NCI-H82 (cell line): ENCODE results near the gene PLCB1.
"Not testable (repeated sequence)": the region's sequence is repeated elsewhere in the genome, so short reads cannot be mapped to it uniquely, and the experiment has no call there.

Experiments used
- DNase-seq: peaks from one replicate; lab custom pipeline; 2025; lab: John Stamatoyannopoulos, UW

PLCB1 gene

GRCh38 chr20:8404912-8405635 lies 273.0 kb downstream of the PLCB1 start:
- no peak for DNase-seq

- no peak for DNase-seq
Measured at GRCh38 chr20:8406391-8406790, 274.3 kb downstream of the PLCB1 start.

GRCh38 chr20:8408587-8409307 lies 276.7 kb downstream of the PLCB1 start:
- DNase-seq, result no peak

GRCh38 chr20:8413691-8414090 lies 281.6 kb downstream of the PLCB1 start:
- no peak for DNase-seq

- no peak for DNase-seq
Measured at GRCh38 chr20:8414586-8415274, 282.7 kb downstream of the PLCB1 start.

GRCh38 chr20:8421981-8422380 lies 289.9 kb downstream of the PLCB1 start:
- DNase-seq, result no peak

- DNase-seq, result peak; percentile 32
Measured at GRCh38 chr20:8423482-8423881, 291.4 kb downstream of the PLCB1 start.

- no peak for DNase-seq
Measured at GRCh38 chr20:8424010-8424409, 291.9 kb downstream of the PLCB1 start.

GRCh38 chr20:8425016-8425415 lies 292.9 kb downstream of the PLCB1 start:
- DNase-seq, result no peak

- DNase-seq, result no peak
Measured at GRCh38 chr20:8425802-8426201, 293.7 kb downstream of the PLCB1 start.

GRCh38 chr20:8427419-8428040 lies 295.5 kb downstream of the PLCB1 start:
- DNase-seq, result peak; percentile 14

- DNase-seq, result no peak
Measured at GRCh38 chr20:8428988-8429387, 296.9 kb downstream of the PLCB1 start.

GRCh38 chr20:8431538-8432434 lies 299.7 kb downstream of the PLCB1 start:
- peak; percentile 97 for DNase-seq

- DNase-seq, result peak; percentile 79
Measured at GRCh38 chr20:8432435-8433148, 300.5 kb downstream of the PLCB1 start.

GRCh38 chr20:8433291-8433690 lies 301.2 kb downstream of the PLCB1 start:
- no peak for DNase-seq

GRCh38 chr20:8434326-8434876 lies 302.3 kb downstream of the PLCB1 start:
- DNase-seq, result no peak

- peak; percentile 75 for DNase-seq
Measured at GRCh38 chr20:8435285-8436035, 303.4 kb downstream of the PLCB1 start.

GRCh38 chr20:8436938-8437337 lies 304.9 kb downstream of the PLCB1 start:
- DNase-seq, result not testable (repeated sequence)

- no peak for DNase-seq
Measured at GRCh38 chr20:8438748-8439147, 306.7 kb downstream of the PLCB1 start.
